IMR-90 (cell line): ENCODE measurements around the gene EFHD2.

Experiments used
- CEBPB ChIP-seq: IDR thresholded peaks from 2 replicates; pipeline ENCODE4 v1.6.1; 2012; ENCODE audit warnings: low read depth, low read length, improper control_type of control experiment
- FOS ChIP-seq: fragments of 150-350 bp; IDR thresholded peaks from 2 replicates; pipeline ENCODE4 v1.6.1; 2016; ENCODE audit warnings: low read depth, low read length
- MAFK ChIP-seq: IDR thresholded peaks from 2 replicates; pipeline ENCODE4 v1.6.1; 2012; ENCODE audit warnings: low read depth, low read length, improper control_type of control experiment
- MAZ ChIP-seq: IDR thresholded peaks from 2 replicates; pipeline ENCODE4 v1.6.1; 2012; ENCODE audit warnings: low read depth, mild to moderate bottlenecking, low read length, improper control_type of control experiment, moderate library complexity, borderline replicate concordance
- MXI1 ChIP-seq: IDR thresholded peaks from 2 replicates; pipeline ENCODE4 v1.6.1; 2012; ENCODE audit warnings: low read depth, mild to moderate bottlenecking, low read length, moderate library complexity, borderline replicate concordance
- POLR2A ChIP-seq: IDR thresholded peaks from 2 replicates; pipeline ENCODE4 v1.6.1; 2012; ENCODE audit warnings: mild to moderate bottlenecking, low read depth, low read length
- TF ChIP-seq, protein P1 (sequence below): conservative IDR thresholded peaks from 2 replicates; pipeline ENCODE4 v1.5.1; 2012; ENCODE audit warnings: mild to moderate bottlenecking, low read depth, low read length, improper control_type of control experiment
- TF ChIP-seq, protein P2 (sequence below): fragments of 150-350 bp; IDR thresholded peaks from 2 replicates; pipeline ENCODE4 v1.6.1; 2017; ENCODE audit warnings: mild to moderate bottlenecking, antibody characterized with exemption, low read length, low read depth
- TF ChIP-seq, protein P3 (sequence below): fragments of 150-350 bp; IDR thresholded peaks from 2 replicates; pipeline ENCODE4 v1.6.1; 2016; ENCODE audit warnings: low read depth, mild to moderate bottlenecking, low read length, moderate library complexity, borderline replicate concordance

DNA sequence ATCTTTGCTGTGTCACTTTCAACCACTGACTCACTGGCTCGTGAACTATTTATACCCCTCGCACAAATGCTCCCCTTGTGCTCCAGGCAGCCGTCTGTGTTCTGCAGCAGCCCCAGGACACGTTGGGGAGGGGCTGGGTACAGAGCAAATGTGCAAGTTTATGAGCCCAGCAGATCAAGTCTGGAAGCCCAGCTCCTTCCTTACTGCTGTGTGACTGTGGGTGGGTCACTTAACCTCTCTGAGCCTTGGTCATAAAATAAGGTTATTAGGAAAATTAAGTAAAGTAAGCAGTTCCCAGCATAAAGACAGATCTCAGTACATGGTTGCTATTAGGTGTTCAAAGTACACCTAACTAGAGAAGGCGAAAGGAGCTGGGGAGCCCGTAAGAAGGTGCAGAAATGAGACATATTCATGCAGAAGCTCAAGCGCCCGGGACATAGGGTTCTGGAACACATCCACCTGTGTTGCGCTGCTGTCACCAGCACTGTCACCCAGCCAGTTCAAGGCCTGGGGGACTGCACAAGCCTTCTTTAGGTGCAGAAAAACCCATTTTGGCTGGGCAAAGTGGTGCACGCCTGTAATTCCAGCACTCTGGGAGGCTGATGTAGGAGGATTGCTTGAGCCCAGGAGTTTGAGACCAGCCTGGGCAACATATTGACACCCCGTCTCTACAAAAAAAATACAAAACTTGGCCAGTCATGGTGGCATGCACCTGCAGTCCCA is 13.8 kb downstream of the EFHD2 start:
- TF ChIP-seq POLR2A (no peak), MXI1 (no peak), CEBPB (no peak), MAZ (no peak), MAFK (no peak), FOS (no peak)
- TF ChIP-seq, protein P1, sequence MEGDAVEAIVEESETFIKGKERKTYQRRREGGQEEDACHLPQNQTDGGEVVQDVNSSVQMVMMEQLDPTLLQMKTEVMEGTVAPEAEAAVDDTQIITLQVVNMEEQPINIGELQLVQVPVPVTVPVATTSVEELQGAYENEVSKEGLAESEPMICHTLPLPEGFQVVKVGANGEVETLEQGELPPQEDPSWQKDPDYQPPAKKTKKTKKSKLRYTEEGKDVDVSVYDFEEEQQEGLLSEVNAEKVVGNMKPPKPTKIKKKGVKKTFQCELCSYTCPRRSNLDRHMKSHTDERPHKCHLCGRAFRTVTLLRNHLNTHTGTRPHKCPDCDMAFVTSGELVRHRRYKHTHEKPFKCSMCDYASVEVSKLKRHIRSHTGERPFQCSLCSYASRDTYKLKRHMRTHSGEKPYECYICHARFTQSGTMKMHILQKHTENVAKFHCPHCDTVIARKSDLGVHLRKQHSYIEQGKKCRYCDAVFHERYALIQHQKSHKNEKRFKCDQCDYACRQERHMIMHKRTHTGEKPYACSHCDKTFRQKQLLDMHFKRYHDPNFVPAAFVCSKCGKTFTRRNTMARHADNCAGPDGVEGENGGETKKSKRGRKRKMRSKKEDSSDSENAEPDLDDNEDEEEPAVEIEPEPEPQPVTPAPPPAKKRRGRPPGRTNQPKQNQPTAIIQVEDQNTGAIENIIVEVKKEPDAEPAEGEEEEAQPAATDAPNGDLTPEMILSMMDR = no peak
- TF ChIP-seq, protein P2, sequence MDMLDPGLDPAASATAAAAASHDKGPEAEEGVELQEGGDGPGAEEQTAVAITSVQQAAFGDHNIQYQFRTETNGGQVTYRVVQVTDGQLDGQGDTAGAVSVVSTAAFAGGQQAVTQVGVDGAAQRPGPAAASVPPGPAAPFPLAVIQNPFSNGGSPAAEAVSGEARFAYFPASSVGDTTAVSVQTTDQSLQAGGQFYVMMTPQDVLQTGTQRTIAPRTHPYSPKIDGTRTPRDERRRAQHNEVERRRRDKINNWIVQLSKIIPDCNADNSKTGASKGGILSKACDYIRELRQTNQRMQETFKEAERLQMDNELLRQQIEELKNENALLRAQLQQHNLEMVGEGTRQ = no peak
- TF ChIP-seq, protein P3, sequence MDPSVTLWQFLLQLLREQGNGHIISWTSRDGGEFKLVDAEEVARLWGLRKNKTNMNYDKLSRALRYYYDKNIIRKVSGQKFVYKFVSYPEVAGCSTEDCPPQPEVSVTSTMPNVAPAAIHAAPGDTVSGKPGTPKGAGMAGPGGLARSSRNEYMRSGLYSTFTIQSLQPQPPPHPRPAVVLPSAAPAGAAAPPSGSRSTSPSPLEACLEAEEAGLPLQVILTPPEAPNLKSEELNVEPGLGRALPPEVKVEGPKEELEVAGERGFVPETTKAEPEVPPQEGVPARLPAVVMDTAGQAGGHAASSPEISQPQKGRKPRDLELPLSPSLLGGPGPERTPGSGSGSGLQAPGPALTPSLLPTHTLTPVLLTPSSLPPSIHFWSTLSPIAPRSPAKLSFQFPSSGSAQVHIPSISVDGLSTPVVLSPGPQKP = no peak
